Caki2 (cell line): Measurements from ENCODE around the gene CFAP65. TPM values are rescaled to one million over a fixed set of nuclear protein-coding genes. Genes with fewer than 3 reads are reported as not detected.
A peak's percentile ranks its signal among the peaks of the same experiment; 100 is the strongest.

ENCODE experiments used
- DNase-seq: peaks from one replicate; pipeline ENCODE4 v3.0.0-alpha.2; 2015; ENCODE audit warnings: low read depth
- in situ Hi-C: cut with HindIII; loops from 2 replicates; pipeline ENCODE4 v1.10.0; 2016; ENCODE audit warnings: low sequenced_read_pairs, low pct_unique_long_range_greater_than_20kb, mixed read lengths
- total RNA-seq: library from RNA; depleted of rRNA; stranded (reverse); fragments of >200 nt; shearing (Covaris generic); gene quantifications from 2 replicates; pipeline ENCODE4 v1.2.3, GENCODE V29; 2014; ENCODE audit warnings: low replicate concordance

Gene CFAP65
- total RNA-seq, 1 experiment from 2014 or later: not detected

GRCh38 chr2:218999021-218999880 is 42.1 kb downstream of the CFAP65 start:
- in situ Hi-C loops: no loop called here
- no peak for DNase-seq

- in situ Hi-C loops: no loop called here
Measured at GRCh38 chr2:218998414-218999002, 42.8 kb downstream of the CFAP65 start.

GRCh38 chr2:218997731-218998130 is 43.6 kb downstream of the CFAP65 start:
- in situ Hi-C loops: no loop called here
- DNase-seq: no peak

More at GRCh38 chr2:218998414-218999002, 42.8 kb downstream of the CFAP65 start:
- no peak for DNase-seq

DNA sequence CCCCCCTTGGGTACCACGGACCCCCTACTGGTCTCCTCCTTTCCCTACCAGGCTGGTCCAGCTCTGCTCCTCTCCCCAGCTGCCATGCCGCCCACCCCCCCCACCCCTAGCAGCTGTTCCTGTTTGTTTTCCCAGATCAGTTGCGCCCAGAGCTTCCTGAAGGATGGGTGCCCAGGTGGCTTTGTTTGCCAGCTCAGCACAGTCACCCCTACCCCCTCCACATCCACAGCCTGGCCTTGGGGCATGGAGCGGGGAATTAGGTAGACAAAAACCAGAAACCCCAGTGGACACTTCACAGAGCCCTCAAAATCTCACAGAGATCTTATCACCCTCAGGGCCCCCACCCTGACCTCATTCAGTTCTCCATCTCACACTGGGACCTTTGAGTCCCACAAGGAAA is 44.4 kb downstream of the CFAP65 start:
- no peak for DNase-seq
- in situ Hi-C loops: no loop called here

GRCh38 chr2:218995972-218996711 is 45.2 kb downstream of the CFAP65 start:
- DNase-seq: peak; percentile 82
- in situ Hi-C loops: no loop called here

GRCh38 chr2:218995561-218995960 is 45.8 kb downstream of the CFAP65 start:
- in situ Hi-C loops: no loop called here

DNA sequence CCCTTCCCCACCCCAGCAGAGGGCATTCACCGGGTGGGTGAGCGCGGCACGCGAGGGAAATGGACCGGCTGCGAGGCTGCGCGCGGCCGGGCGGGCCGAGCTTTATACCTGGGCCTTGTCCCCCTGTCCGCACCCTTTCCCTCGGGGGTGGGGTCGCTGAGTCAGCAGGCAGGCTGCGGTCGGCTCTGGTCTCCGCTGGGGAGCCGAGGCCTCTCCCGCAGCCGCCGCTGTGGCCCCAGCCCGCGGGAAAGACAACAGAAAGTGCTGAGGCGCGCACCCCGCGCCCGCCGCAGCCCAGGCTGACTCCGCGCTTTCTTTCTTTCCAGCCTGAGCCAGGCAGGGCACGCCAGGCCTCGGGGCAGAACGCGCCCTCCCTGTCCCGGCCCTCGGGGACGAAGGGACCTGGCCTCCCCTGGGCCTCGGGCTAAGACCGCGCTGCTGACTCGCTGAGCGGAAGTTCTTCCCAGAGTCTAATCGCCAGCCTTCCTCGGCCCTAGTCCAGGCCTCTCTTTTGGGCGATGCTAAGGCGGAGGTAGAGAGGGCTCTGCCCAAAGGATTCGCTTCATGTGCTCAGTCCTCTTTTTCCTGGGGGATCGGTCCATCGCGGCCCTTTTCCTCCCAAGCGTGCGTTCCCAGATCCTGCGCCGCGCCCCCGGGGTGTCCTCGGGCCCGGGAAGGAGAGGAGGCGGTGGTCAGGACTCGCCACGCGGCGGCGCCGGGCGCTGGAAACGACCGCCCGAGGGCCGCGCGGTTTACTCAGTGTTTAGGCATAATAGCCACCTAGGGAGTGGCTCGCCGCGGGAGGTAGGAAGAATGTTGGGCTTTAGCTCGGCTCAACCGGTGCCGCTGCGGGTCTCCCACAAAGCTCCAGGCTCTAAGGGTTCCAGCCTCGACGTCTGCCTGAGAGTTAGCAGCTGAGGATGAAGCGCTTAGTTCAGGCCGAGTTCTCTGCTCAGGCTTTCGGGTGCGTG is 47.7 kb downstream of the CFAP65 start, which contains the start of gene CRYBA2:
TSS of gene CRYBA2 (minus strand) at position 78 of the 971 bp plus-strand sequence. CDS start 246 bp downstream, outside the sequence.
- in situ Hi-C loops: no loop called here
- DNase-seq: no peak

More at GRCh38 chr2:218995561-218995960, 45.8 kb downstream of the CFAP65 start:
- no peak for DNase-seq

- in situ Hi-C loops: no loop called here
- no peak for DNase-seq
Measured at GRCh38 chr2:218992703-218993344, 48.5 kb downstream of the CFAP65 start.

- no peak for DNase-seq
- in situ Hi-C loops: no loop called here
Measured at GRCh38 chr2:218992196-218992595, 49.1 kb downstream of the CFAP65 start.

DNA sequence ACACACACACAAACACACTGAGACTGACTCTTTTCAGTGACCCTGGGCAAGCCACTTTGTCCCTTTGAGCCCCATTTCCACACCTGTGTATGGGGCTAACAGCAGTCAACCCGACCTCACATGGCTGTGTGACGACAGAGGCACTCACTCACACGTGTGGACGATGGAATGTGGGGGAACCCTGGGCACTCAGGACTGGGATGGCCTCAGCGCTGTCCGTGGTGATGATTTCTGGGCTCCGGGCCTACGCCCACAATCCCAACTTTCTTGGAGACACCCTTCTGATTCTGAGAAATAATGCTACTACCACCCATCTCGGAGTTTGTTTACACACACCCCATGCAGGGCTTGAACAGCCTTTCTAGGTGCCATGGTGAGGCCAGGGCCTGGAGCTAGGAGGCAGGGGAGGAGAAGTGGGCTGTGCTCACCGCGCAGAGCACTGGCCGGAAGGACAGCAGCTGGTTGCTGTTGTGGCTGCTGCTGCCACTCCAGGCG is 49.6 kb downstream of the CFAP65 start:
- no peak for DNase-seq
- in situ Hi-C loops: no loop called here

GRCh38 chr2:218990612-218991011 is 50.7 kb downstream of the CFAP65 start:
- in situ Hi-C loops: no loop called here
- DNase-seq: no peak

DNA sequence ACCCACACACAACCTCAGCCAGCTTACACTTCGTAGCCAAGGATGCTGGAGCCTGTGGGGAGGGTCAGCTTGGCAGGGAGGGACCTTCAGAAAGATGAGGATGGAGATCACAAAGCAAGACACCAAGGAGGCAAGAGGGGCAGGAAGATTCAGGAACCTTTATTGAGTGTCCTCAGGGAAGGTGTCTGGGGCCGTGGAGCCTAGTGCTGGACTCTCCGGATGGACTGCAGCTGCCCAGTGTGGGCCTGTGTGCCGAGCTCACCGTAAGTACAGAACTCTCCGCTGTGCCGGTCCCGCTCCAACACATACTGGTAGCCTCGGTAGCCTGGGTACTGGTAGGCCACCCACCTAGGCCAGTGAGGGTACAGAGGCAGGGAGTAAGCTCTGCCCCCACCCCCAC is 51.3 kb downstream of the CFAP65 start:
- no peak for DNase-seq
- in situ Hi-C loops: no loop called here

- in situ Hi-C loops: no loop called here
- no peak for DNase-seq
Measured at GRCh38 chr2:218988650-218989049, 52.7 kb downstream of the CFAP65 start.

DNA sequence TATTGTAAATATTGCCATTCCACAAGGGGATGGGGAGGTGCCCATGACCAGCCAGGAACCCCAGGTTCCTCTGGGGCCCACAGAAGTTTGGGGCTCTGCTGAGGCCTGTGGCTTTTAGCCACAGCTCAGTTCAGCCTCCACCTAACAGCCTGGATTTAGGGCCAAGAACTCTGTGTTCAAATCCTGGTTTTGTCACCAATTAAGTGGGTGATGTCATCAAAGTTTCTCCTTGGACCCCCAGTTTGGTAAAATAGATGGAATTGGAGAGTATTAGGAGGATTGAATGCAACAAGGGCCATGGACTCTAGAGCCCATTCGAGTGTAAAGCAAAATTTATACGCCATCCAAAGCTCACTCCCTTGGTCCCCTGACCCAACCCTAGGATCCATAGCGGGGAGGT is 53.2 kb downstream of the CFAP65 start:
- in situ Hi-C loops: no loop called here

DNA sequence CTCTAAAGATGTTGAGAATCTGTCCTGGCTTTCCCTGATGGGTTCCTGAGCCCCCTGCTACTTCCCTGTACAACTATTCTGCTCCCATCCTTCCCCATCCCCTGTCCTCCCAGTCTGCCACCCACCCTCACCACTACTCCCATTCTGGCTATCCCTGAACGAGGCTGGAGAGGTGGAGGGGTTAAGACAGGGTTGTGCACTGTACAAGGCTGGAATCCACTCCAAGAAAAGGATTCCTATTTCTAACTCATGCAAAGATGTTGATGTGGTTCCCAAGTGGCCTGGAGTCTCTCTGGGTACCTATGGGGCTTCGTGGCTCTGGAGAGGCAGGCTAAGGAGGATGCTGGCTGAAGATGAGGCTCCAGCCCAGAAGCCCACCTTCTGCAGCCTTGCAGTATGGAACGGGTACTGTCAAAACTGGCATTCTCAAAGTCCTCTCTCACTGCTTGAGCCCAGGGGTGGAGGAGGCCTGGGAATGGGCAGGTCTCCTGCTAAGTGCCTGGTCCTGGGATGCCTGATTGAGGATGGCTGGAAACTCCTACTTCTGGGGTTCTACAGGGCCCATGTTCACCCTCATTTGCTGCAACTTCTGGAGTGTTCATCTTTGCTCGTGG is 55.1 kb downstream of the CFAP65 start:
- DNase-seq: no peak
- in situ Hi-C loops: no loop called here

More for the DNA sequence above, 53.2 kb downstream of the CFAP65 start:
- DNase-seq: no peak

- DNase-seq: no peak
- in situ Hi-C loops: no loop called here
Measured at GRCh38 chr2:218985325-218986091, 55.8 kb downstream of the CFAP65 start.
